ENCODE measurements around the gene PHACTR1.
"Not testable (repeated sequence)": the region's sequence is repeated elsewhere in the genome, so short reads cannot be mapped to it uniquely, and the experiment has no call there.

The PHACTR1 gene

DNA sequence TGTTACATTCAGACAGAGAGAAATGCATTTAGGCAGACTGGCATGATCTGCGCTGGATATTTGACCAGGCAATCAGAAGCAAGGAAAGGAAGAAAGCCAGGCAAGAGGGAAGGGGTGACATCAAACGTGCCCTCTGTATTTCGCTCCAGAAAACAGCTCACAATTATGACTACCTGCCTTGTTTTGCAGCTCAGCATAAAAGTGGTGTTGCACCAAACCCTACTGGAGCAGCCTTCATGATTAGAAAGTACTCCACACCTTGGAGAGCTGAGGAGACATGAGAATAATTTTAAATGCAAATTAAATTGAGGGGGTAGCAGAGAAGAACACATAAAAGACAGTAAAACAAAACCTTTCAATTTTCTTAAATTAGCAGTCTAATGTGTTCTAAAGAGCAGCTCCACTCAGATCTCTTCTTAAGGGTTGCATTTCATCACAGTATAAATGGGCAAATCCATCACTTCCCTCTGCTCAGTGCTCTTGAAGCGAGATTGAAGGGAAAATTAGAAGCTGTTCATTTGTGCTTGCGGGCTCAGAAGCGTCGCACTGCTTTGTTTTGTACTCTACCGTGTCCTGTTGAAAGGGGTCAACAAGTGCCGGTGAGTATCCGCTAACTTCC, at the start of gene PHACTR1:
TSS of gene PHACTR1 (plus strand) at position 470 of the 619 bp plus-strand sequence.
- DNase-seq: peak in 3 of 42 donors; percentile 34 to 59 (median 59)
- intact Hi-C loops (cut with DNase I): no loop called here

DNA sequence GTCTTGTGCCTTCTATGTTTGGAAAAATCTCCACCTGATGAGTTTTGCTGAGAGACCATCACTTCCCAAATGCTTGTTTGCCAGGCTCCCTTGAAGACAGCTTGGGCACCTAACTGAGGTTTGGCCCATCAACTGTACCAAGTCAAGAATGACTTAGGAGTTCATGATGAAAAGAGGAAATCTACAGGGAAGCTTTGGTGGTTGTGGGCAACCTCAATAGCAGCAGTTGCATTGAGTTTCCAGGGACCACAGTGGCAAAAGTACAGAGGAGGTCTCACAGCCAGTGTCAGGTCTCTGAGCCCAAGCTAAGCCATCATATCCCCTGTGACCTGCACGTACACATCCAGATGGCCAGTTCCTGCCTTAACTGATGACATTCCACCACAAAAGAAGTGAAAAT, 49.7 kb upstream of the PHACTR1 start:
- intact Hi-C loops (cut with DNase I): no loop called here
- DNase-seq: no peak

DNA sequence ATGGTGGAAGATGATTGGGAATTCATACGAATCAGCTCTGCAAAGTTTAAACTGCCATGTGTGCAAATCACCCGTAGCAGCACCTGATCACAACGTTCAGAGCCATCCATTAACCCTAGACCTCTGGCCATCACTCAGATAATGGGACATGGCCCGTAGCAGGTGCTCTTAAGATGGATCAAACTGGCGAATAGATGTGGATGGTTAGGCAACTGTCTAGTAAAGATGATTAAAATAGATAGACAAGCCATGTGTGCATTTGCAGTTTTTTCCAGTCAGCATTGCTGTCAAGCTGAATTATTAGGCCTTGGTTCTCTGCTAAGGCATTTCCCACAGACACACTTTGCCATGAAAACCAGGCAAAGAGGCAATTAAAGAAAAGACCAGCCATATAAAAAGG, 40.6 kb upstream of the PHACTR1 start:
- DNase-seq: no peak
- intact Hi-C loops (cut with DNase I): no loop called here

DNA sequence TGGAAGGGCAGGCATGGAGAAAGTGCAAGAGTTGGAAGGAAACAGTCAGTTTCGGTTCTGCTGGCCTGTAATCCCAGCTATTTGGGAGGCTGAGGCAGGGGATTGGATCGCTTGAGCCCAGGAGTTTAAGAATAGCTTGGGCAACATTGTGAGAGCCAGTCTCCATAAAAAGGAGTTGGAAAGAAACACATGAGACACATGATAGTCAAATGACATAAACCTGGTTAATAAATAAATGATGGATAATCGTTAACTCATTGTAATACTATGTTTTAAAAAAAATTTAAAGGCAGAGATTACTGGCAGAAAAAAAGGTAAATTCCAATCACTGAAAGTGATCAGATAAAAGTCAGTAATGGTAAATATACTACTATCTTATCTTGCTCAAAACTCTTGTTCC, 37.2 kb upstream of the PHACTR1 start:
- no peak for DNase-seq
- intact Hi-C loops (cut with DNase I): no loop called here

- no peak for DNase-seq
- intact Hi-C loops (cut with DNase I): no loop called here
Measured at GRCh38 chr6:12693122-12693521, 23.4 kb upstream of the PHACTR1 start.

DNA sequence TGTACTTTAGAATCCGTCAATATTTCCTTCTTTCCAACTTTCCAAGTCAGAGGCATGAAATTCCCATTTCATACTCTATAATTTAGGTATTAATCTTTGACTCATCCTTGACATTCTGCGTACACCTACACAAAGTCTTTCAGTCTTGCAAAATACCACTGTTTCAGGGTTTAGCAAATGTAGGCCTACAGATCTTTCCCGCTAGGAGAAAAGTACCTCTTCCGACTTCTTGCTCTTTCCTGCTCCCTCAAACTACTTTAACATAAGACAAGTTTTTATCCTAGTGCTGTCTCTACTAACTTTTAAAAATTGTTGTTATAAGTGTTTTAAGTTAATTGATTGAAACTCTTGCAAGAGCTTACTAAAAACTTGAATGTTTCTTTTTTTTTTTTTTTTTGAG, 18.3 kb upstream of the PHACTR1 start:
- peak in 1 of 42 donors; percentile 47 for DNase-seq

DNA sequence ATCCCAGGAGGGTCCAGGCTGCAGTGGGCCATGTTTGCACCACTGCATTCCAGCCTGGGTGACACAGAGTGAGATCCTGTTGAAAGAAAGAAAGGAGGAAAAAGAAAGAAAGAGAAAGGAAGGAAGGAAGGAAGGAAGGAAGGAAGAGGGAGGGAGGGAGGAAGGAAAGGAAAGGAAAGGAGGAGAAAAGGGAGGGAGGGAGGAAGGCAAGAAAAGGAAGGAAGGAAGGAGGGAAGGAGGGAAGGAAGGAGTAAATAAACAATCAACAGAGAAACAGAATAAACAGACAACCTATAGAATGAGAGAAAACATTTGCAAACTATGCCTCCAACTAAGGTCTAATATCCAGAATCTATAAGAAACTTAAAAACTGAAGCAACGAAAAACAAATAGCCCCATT, 11.6 kb upstream of the PHACTR1 start:
- no peak for DNase-seq
- intact Hi-C loops (cut with DNase I): no loop called here

More for the DNA sequence above, 18.3 kb upstream of the PHACTR1 start:
- intact Hi-C loops (cut with DNase I): no loop called here

GRCh38 chr6:12709116-12709515, 7.5 kb upstream of the PHACTR1 start:
- no peak for DNase-seq

DNA sequence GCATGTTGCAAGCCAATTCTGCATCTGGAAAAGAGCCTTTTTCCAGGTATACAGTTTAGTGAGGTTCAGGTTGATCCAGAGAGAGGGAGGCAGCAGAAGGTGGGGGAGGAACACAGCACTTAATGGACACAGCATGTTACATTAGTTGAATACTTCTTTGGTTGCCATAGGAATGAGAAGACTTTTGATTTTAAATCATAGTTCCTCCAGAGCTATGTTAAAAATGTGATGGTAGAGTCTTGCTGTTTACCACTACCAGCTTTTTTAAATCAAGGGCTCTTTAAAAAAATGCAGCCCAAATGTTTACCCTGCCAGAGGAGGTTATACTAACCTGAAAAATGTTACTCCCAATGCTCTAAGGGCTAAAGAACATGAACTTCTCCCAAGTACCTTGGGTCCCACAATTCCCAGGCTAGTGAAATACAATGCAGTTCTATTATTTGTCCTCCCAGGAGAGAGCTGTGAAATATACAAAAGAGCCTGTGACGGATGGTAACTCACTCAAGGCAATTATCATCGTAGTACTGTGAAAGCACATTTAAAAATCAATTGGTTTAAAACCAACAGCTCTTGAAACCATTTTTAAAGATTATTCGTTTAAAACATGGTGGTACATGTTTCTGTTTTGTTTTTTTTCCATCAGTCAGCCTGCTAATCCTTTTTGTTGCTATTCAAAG, 6.9 kb upstream of the PHACTR1 start:
- no peak for DNase-seq
- intact Hi-C loops (cut with DNase I): no loop called here

More at GRCh38 chr6:12709116-12709515, 7.5 kb upstream of the PHACTR1 start:
- intact Hi-C loops (cut with DNase I): no loop called here

DNA sequence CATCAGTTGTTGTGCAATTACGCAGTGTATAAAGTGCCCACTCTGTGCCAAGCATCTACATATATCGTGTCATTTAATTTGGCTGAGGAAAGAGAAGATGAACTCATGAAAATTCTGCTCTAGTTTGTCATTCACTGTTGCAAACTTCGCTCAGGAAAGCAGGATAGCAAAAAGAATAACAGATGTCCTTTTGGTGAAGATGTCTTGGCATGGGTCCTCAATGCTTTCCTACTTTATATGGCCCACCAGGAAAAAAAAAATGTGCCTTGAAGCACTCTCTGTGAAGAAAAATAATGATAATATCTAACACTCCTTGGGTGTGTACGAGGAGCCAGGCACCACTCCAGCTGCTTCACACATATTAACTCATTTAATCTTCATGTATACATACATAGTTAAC, 5.6 kb upstream of the PHACTR1 start:
- intact Hi-C loops (cut with DNase I): no loop called here
- no peak for DNase-seq

GRCh38 chr6:12714022-12714421, 2.5 kb upstream of the PHACTR1 start:
- intact Hi-C loops (cut with DNase I): no loop called here
- DNase-seq: no peak

DNA sequence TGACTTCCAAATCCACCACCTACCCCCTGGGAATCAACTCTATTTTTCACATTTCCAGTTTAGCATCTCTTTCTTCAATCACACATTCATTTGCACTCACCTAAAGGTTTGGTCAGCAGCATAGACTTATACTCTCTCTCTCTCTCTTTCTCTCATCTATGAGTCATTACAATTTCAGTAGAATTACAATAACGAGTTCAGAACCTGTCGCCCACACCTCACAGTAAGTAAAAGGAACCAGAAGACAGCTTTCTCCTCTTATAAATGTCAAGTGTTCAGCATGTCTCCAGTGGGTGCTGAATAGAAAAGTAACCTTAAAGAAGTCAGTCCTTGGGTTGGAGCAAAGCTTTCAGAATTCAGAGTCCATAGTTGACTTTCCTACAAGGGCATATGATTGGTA, 1.1 kb upstream of the PHACTR1 start:
- DNase-seq: peak in 5 of 42 donors; percentile 15 to 67 (median 46)
- intact Hi-C loops (cut with DNase I): no loop called here

DNA sequence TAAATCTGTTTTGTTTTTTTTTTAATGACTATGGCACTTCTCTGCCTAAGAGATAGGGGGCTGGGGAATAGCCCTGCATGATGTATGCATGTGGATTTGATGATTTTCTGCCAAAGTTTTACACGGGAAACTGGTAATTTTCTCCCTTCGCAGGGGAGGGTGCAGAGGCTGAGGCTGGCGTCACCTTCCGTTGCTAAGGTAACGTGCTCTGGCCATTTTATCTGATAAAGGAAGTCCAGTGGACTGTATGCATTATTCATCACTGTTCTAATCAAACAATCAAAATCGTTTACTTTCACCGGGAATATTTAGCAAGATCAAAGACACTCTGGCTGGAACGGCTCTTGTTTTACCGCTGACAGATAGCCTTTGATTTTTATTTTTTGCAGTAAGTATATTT, 789 bp downstream of the PHACTR1 start:
- intact Hi-C loops (cut with DNase I): no loop called here
- peak in 1 of 42 donors; percentile 70 for DNase-seq

- intact Hi-C loops (cut with DNase I): no loop called here
- peak in 1 of 42 donors; percentile 20 for DNase-seq
Measured at GRCh38 chr6:12718015-12718414, 1.4 kb downstream of the PHACTR1 start.

DNA sequence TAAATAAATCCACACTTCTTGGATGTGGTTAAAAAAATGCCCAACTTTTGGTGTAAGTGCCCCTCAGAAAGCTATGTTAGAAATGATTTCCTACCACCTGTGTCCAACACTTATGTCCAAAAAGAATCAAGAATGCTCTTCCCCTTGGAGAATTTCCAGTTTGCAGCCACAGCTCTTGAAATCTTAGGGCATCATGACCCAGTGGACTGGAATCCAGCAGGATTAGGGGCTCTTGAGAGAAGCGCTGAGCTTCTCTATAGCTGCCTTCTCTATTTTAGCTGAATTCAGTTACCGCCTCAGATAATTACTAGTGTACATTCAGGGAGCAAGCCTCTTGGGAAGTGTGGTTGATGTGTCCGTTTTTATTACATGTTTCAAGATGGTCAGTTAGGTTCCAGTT, 2.5 kb downstream of the PHACTR1 start:
- intact Hi-C loops (cut with DNase I): no loop called here
- DNase-seq: no peak

DNA sequence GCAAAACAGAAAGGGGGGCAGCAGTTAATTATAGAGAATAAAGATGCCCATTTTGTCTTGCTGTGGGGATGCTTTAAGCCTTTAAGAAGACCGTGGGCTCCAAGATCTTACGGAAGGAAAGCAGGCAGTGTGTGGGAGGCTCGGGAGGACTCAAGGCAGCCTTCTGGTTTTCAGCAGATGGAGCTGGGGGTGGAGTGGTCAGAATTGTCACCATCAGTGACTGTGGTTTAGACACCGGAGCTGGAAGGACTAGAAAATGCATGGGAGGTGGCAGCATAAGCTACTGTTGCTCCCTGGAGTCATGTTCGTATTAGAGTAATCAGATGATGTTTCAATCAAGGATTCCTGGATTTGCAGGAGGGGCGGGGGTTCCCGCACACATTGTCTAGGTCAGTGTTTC, 3.7 kb downstream of the PHACTR1 start:
- intact Hi-C loops (cut with DNase I): no loop called here

DNA sequence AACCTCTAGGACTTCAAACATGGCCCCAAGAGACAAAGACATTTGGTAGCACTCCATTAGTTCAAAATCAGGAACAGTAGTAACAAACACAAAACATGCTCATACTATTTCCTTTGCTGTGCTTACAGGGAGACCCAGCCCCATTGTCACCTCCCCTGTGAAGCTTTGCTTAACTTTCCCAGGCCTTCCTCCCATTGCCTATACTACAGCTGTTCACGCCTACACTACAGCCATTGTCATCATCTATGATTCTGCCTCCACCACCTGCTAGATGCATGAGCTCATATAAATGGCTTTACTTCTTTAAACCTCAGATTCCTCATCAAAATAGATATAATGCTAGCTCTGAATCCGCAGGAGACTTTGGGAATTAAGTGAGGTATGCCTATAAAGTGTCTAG, 8.7 kb downstream of the PHACTR1 start:
- intact Hi-C loops (cut with DNase I): no loop called here

More for the DNA sequence above, 3.7 kb downstream of the PHACTR1 start:
- no peak for DNase-seq

DNA sequence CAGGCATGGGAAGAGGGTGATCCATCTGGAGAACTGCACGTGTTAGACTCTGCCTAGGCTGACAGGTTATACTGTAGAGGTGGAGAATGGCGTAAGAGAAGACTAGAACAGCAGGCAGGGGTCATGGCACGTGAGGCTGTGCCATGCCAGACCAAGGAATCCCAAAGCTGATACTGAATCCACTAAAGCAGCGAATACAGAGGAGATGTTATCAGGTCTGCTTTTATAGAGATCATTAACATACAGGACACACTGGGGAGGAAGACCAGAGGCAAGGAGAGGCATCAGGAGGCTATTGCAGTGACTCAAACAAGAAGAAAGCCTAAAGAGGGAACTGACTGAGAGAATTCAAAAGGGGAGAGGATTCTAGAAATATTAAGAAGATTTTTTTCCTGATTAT, 12.9 kb downstream of the PHACTR1 start:
- intact Hi-C loops (cut with DNase I): no loop called here
- DNase-seq: no peak

More for the DNA sequence above, 8.7 kb downstream of the PHACTR1 start:
- DNase-seq: no peak

GRCh38 chr6:12730809-12731208, 14.2 kb downstream of the PHACTR1 start:
- intact Hi-C loops (cut with DNase I); DNase-seq: not testable (repeated sequence)

DNA sequence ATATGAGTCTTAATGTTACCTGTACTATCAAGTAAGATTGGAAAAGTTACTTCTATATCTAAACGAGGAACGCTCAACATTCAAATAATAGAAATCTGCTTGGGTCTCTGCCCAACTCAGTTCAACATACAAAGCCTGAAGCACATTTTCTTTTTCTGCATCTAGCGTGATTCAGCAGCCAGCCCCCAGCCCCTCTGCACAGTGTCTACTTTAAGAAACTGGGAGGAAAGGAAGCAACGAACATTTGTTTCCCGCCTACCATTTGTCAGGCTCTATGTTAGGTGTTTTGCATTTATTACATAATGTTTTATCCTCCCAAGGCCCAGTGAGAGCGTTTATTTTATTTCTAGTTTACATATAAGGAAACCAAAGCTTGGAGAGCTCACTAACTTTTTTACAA, 17.3 kb downstream of the PHACTR1 start:
- peak in 5 of 42 donors; percentile 18 to 65 (median 46) for DNase-seq
- intact Hi-C loops (cut with DNase I): no loop called here

DNA sequence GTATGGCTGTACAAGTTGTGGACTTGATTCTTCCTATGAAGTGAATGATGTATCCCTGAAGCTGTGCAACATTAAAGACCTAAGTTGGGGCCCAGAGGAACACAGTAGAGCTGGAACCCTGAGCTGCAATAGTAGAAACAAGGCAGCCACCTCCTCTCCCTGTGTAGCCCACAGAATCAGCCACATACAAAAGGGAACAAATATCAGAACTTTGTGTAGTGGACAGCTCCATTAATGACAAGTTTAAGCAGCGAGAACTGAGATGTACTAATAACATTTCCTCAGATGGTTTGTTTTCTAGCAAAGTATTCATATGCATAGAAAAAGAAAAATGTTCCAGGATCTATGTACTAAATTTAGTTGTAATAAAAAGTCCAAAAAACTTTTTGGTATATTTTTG, 19.2 kb downstream of the PHACTR1 start:
- no peak for DNase-seq
- intact Hi-C loops (cut with DNase I): no loop called here

All from head of caudate nucleus (tissue), 42 donors.